GM12874 (cell line): ENCODE data around the gene DNAJB4.

Source experiments
- CTCF ChIP-seq: IDR thresholded peaks from 2 replicates; pipeline ENCODE4 v1.5.1; 2011; ENCODE audit warnings: low read depth, mild to moderate bottlenecking, control low read depth, low read length, moderate library complexity; ENCODE audit not compliant: insufficient read depth

The DNAJB4 gene

DNA sequence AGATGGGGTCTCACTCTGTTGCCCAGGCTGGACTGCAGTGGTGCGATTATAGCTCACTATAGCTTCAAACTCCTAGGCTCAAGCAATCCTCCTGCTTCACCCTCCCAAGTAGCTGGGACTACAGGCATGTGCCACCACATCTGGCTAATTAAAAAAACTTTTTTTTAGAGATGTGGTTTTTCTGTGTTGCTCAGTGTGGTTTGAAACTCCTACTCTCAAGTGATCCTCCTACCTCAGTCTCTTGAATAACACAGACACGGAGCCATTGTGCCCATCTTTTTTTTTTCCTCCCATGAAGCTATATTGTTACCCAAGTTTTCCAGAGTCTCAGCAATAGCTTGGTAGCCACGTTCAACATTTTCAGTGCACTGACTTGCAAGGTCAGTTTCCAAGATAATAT, 43.7 kb downstream of the DNAJB4 start:
- no peak for TF ChIP-seq CTCF

GRCh38 chr1:78049396-78049795, 44.7 kb downstream of the DNAJB4 start:
- no peak for TF ChIP-seq CTCF

GRCh38 chr1:78051005-78051404, 46.3 kb downstream of the DNAJB4 start:
- no peak for TF ChIP-seq CTCF

DNA sequence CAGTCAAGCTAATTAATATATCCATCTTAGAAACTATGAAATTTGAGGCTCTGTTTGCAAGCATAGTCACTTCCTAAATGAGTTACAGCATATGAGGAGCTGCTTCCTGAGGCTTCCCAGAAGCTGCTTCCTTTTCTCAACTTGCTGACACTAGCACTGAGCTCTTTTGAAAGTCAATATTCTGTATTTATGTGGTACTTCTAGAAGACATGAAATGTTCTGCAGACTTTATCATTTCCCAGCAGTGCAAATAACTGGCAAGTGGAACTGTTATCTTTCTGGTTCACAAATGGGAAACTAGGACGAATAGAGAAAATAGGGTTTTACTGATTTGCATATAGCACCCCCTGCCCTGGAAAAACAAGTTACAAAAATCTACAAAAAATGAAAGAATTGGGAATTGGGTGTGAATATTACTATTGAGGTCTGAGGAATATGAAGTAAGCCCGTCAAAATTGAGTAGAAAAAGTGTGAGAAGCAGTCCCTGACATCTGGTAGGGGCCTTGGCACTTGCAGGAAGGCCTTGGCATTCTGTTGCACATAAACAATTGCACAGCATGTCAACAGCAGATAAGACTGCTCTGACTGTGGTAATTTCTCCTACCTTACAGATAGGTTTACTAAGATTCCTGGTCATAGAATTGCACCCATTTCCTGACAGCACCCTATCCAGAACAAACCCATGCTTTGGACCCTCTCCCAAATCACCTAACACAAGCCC, 48.1 kb downstream of the DNAJB4 start:
- TF ChIP-seq CTCF = no peak

DNA sequence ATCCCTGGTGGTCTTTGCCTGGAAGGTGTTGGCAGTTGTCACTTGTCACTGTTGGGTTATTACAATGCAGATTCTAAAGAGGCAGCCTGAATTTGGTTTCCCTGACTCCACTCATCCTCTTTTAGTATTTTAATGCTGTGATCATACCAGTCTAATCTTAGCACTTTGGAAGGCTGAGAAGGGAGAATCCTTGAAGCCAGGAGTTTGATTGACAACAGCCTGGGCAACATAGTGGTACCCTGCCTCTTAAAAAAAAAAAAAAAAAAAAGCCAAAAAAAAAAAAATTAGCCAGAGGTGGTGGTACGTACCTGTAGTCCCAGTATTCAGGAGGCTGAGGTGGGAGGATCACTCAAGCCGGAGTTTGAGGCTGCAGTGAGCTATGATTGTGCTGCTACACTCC, 48.8 kb downstream of the DNAJB4 start:
- no peak for TF ChIP-seq CTCF

DNA sequence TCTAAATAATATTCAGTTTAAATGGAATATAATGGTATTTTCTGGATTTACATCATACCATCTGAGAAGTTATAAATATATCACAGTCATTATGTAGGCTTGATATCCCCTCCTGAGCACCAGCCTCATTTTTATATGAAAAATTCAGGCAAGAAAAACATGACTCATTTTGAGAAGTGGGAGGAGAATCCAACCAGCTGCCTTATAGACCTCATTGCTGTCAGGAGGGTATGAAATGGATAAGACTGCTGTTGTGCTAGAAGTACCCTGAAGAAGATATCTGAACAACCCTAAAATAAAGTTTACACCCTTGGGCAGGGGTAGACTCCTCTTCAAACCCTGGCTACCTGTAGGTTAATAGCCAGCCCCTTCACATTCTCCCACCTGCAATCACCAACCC, 49.8 kb downstream of the DNAJB4 start:
- TF ChIP-seq CTCF = no peak

DNA sequence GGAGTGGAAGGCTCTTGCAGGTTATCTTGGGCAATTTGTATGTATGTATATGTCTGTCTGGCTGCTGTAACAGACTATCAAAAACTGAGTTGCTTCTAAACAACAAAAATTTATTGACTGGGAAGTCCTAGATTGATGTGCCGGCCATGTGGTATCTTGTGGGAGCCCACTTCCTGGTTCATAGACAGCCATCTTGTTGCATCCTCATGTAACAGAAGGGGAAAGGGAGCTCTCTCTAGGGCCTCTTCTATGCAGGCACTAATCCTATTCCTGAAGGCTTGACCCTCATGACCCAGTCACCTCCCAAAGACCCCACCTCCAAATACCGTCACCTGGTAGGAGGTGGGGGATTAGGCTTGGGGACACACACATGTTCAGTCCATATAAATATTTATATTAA, 50.2 kb downstream of the DNAJB4 start:
- TF ChIP-seq CTCF = no peak
